Eye (tissue), 1 donor: ENCODE results near the gene FMN1.

ENCODE experiments used
- DNase-seq: peaks from one replicate; pipeline ENCODE4 v3.0.0-alpha.2; 2015

Gene FMN1

GRCh38 chr15:32716216-32716914 is 478.1 kb downstream of the FMN1 start:
- peak; percentile 38 for DNase-seq
